Muscle of back (tissue), 13 donors: ENCODE data around the gene PLSCR5. TPM values are rescaled to one million over a fixed set of nuclear protein-coding genes. Genes with fewer than 3 reads are reported as not detected.
A peak's percentile ranks its signal among the peaks of the same experiment; 100 is the strongest.

Source experiments
- DNase-seq, 3 donors: peaks; one replicate each; pipeline versions ENCODE4 v3.0.0 to v3.0.0-alpha.2; 2013
- long read RNA-seq, 9 donors: transcript quantifications; one replicate each; lab custom pipeline, GENCODE V29; 2026
- polyA plus RNA-seq, 10 donors: library from polyadenylated mRNA; unstranded; fragments of 120-200 nt; gene quantifications; one replicate each; pipeline ENCODE4 v1.2.1, GENCODE V29; 2013; ENCODE audit not compliant: insufficient read length in 10 of 10

PLSCR5 gene, protein sequence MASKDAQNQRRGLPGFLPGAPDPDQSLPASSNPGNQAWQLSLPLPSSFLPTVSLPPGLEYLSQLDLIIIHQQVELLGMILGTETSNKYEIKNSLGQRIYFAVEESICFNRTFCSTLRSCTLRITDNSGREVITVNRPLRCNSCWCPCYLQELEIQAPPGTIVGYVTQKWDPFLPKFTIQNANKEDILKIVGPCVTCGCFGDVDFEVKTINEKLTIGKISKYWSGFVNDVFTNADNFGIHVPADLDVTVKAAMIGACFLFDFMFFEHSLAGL
- polyA plus RNA-seq: not detected
- long read RNA-seq, donor 1: 0 reads
- long read RNA-seq, donor 2: 0 reads
- long read RNA-seq, donor 3: 0 reads
- long read RNA-seq, donor 4: 0 reads
- long read RNA-seq, donor 5: 0 reads
- long read RNA-seq, donor 6: 0 reads
- long read RNA-seq, donor 7: 0 reads
- long read RNA-seq, donor 8: 0 reads
- long read RNA-seq, donor 9: 0 reads

GRCh38 chr3:146605106-146605505 lies at the start of gene PLSCR5:
PLSCR5 (minus strand) TSS chr3:146605346; CDS start chr3:146605212, 134 bp downstream.
- DNase-seq: no peak

DNA sequence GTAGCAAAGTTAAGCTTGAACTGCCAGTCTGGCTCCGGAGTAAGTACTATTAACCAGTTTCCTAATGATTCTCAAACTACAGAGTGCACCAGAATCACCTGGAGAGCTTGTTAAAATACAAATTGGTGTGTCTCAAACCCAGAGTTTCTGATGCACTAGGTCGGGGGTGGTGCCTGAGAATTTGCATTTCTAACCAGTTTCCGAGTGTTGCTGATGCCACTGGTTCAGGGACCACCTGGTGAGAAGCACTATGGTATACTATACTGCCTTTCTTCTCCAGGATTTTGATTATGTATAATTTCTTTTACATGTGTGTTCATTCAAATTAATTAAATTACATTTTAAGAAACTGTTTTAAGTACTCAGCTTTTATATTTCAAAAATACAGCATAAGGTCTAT lies 48.8 kb upstream of the PLSCR5 start:
- DNase-seq: no peak

GRCh38 chr3:146650691-146651442 lies 45.7 kb upstream of the PLSCR5 start:
- DNase-seq: peak in 1 of 3 donors; percentile 11

GRCh38 chr3:146646261-146646660 lies 41.1 kb upstream of the PLSCR5 start:
- DNase-seq: no peak

- peak; percentile 23 to 40 (median 28) for DNase-seq
These were observed 36.1 kb upstream of the PLSCR5 start for GRCh38 chr3:146640955-146641867.

DNA sequence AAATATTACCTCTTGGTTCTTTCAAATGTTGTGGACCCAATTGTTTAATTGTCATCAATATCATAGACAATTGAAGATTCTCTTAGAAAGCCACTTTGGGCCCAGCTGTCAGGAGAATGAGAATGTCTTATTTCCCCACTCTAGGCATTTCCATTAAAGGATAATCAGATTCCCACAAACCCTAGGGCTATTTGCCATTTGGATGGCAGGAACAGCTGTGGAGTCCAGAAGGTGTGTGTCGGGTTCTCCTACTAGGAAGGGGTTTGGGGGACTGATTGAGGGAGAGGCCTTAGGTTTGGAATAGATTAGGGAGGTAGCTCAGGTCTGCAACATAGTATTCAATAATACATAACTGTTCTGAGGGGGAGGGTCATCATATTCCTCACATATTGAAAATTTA lies 35.2 kb upstream of the PLSCR5 start:
- no peak for DNase-seq

DNA sequence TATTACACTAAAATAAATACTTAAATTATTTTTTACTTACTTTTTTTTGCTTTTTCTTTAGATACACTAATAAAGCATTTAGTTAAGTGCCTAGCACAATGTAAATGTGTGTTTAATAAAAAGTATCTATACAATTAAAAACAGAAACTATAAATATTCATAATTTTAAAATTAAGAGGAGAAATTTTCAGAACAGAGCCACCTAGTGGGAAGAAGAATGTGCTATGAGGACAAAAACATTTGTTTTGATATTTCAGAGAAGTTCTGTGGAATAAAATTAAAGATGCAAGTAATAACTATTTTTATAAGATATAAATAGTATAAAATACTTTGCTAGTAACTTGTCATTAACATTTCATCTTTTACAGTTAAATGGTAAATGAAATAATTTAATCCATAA lies 33.6 kb upstream of the PLSCR5 start:
- no peak for DNase-seq

DNA sequence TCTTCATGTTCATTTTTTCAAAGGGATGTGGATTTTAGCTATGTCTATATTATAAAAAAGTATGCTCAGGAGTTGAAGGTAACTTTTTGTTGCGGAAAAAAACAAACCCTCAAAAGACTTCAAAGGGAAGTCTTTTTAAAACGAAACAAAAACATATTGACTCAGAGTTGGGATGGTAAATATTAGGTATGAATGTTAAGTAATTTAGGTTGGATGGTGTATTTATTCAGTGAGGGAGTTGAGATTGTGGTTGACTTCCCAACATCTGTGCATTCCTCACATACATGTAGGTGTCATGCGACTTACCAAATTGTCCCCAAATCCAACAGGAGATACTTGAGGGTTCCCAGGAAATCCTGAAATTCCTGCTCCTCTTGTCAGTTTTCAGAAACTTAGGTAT lies 32.7 kb upstream of the PLSCR5 start:
- no peak for DNase-seq

- DNase-seq: no peak
These were observed 31.7 kb upstream of the PLSCR5 start for GRCh38 chr3:146636881-146637280.

- no peak for DNase-seq
These were observed 29.2 kb upstream of the PLSCR5 start for GRCh38 chr3:146634346-146634745.

DNA sequence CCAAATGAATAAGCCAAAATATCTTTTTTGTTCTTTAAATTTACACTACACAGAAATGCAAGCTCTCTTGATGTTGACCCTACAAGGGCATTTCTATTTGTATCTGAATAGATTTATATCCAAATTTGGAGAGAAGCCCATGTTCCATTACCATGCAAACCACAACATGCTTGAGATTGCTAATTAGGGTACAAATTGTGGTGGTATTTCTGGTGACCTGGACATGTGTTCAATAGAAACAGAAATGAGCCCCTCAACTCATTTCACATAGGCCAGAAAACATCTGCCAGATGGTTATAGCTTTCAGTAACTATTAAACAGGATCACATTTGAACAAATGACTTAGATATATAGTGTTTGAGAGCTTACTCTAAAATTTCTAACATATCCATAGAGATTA lies 23.5 kb upstream of the PLSCR5 start:
- DNase-seq: no peak

GRCh38 chr3:146626403-146627122 lies 21.4 kb upstream of the PLSCR5 start:
- DNase-seq: no peak

- DNase-seq: no peak
These were observed 20.1 kb upstream of the PLSCR5 start for GRCh38 chr3:146625186-146625775.

GRCh38 chr3:146621723-146622122 lies 16.6 kb upstream of the PLSCR5 start:
- no peak for DNase-seq

DNA sequence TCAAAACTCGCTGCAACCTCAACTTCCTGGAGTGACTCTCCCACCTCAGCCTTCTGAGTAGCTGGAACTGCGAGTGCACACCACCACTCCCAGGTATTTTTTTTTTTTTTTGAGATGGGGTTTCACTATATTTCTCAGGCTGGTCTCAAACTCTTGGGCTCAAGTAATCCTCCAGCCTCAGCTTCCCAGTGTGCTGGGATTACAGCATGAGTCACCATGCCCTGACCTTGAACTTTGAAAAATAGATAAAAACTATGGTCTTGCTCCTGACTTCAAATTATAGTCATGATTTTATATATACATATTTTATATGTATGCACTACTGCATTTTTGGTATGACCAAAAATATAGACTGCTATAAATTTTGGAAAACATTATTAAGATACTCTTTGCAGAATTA lies 6.9 kb upstream of the PLSCR5 start:
- no peak for DNase-seq

GRCh38 chr3:146611096-146611495 lies 6.0 kb upstream of the PLSCR5 start:
- DNase-seq: no peak

- peak in 2 of 3 donors; percentile 36 to 57 for DNase-seq
These were observed 6.6 kb downstream of the PLSCR5 start for GRCh38 chr3:146598535-146598934.

DNA sequence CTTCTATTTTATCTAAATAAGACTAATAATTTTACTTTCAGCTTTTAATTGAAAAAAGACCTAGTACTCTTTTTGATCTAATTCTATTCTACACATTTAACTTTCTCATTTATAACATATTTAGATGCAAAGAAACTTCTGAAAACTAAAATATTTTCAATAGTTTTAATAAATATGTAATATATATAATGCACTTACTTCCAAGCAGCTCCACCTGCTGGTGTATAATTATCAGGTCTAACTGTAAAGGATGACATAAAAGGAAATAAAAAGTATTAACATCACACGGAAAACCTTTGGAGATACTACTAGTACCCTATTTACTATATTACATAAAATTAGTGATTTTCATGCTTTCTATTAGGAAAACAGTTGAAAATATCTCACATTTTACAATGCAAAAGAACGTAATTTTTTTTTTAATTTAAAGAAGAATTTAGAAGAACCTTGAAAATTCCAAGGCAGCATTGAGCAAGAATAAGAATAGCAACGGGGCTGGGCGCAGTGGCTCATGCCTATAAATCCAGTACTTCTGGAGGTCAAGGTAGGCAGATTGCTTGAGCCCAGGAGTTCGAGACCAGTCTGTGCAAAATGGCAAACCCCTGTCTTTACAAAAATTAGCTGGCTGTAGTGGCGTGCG lies 10.2 kb downstream of the PLSCR5 start:
- no peak for DNase-seq

DNA sequence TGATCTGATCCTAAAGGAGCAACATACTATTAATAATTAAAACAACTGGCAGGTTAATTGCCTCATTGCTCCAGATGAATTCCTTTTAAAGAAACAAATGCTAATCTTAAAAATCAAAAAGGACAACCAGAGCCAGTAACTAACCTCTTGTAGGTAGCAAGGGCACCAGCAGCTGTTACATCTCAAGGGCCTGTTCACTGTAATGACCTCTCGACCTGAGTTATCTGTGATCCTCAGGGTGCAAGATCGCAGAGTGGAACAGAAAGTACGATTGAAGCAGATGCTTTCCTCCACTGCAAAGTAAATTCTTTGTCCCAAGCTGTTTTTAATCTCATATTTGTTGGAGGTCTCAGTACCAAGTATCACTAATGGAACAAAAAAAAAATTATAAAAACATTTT lies 11.4 kb downstream of the PLSCR5 start:
- DNase-seq: no peak

- peak in 1 of 3 donors; percentile 45 for DNase-seq
These were observed 14.6 kb downstream of the PLSCR5 start for GRCh38 chr3:146590521-146590920.
